Transverse colon (tissue), 4 donors: ENCODE measurements around the gene CCDC88C. TPM values are rescaled to one million over a fixed set of nuclear protein-coding genes. Genes with fewer than 3 reads are reported as not detected.
A peak's percentile ranks its signal among the peaks of the same experiment; 100 is the strongest.

Source experiments
- DNase-seq: peaks from one replicate; pipeline ENCODE4 v3.0.0-alpha.2; 2019
- H3K27ac ChIP-seq, 4 donors: fragments of 200-600 bp; sonication (generic); 2 replicates each; pipeline ENCODE4 v1.5.1; 2016 to 2018; ENCODE audit warnings: inconsistent platforms in 4 of 4
- H3K27me3 ChIP-seq: fragments of 200-600 bp; sonication (generic); 2 replicates; pipeline ENCODE4 v1.5.1; 2017; ENCODE audit warnings: inconsistent platforms
- H3K36me3 ChIP-seq, 4 donors: fragments of 200-600 bp; sonication (generic); 2 replicates each; pipeline ENCODE4 v1.5.1; 2017 to 2019; ENCODE audit warnings: inconsistent platforms in 4 of 4
- H3K4me1 ChIP-seq, 4 donors: fragments of 200-600 bp; sonication (generic); 2 replicates each; pipeline ENCODE4 v1.5.1; 2017 to 2020; ENCODE audit warnings: inconsistent platforms in 4 of 4
- H3K4me3 ChIP-seq, 4 donors: fragments of 200-600 bp; sonication (generic); 1 replicate in 1 of 4; 2 replicates in 3 of 4; pipeline versions ENCODE4 v1.5.1 to v1.6.1; 2017 to 2019; ENCODE audit warnings: inconsistent platforms in 4 of 4
- H3K9me3 ChIP-seq, 2 donors: fragments of 200-600 bp; sonication (generic); 2 replicates each; pipeline ENCODE4 v1.5.1; 2017 to 2019; ENCODE audit warnings: inconsistent platforms in 2 of 2
- CTCF ChIP-seq, 5 experiments: fragments of 200-600 bp in 3 of 5; fragments of 450-650 bp in 2 of 5; sonication (generic) in 3 of 5; IDR thresholded peaks; 1 replicate in 2 of 5; 2 replicates in 3 of 5; pipeline ENCODE4 v1.5.1; 2016 to 2017; ENCODE audit warnings: antibody characterized with exemption in 5 of 5, inconsistent platforms in 3 of 5, mild to moderate bottlenecking in 2 of 5, moderate library complexity in 1 of 5
- EP300 ChIP-seq: sonication (generic); formaldehyde crosslinking; IDR thresholded peaks from one replicate; pipeline ENCODE4 v1.6.1; 2017; ENCODE audit warnings: antibody characterized with exemption, low read depth
- POLR2A ChIP-seq: fragments of 450-650 bp; IDR thresholded peaks from one replicate; pipeline ENCODE4 v1.6.1; 2016; ENCODE audit warnings: antibody characterized with exemption, mild to moderate bottlenecking, moderate library complexity
- POLR2AphosphoS5 ChIP-seq, 3 donors: sonication (generic); formaldehyde crosslinking; IDR thresholded peaks; one replicate each; pipeline ENCODE4 v1.6.1; 2016; ENCODE audit warnings: antibody characterized with exemption in 3 of 3
- WGBS, 2 donors: methylation state at CpG; one replicate each; pipeline ENCODE4 v1.1.5; 2018; ENCODE audit warnings: low coverage in 1 of 2; 5-methylcytosine and 5-hydroxymethylcytosine counted together
- in situ Hi-C, 4 donors: fragments of 200-750 bp; cut with MboI; loops; one replicate each; pipeline versions ENCODE4 v1.15.0 to v1.15.1; 2017; ENCODE audit warnings: low sequenced_read_pairs in 3 of 4, low pct_ligation_motif_present in 1 of 4, low pct_unique_long_range_greater_than_20kb in 1 of 4
- intact Hi-C: fragments of 100-400 bp; cut with DNase I; formaldehyde crosslinking; loops from one replicate; pipeline ENCODE4 v1.15.1; 2023; ENCODE audit warnings: low total_unique reads
- total RNA-seq, 4 donors: library from RNA; depleted of rRNA; stranded (reverse); fragments of >200 nt; gene quantifications; one replicate each; pipeline ENCODE4 v1.1.0, GENCODE V29; 2016

CCDC88C gene
- total RNA-seq, 4 donors from 2014 or later: 29.5 to 171 (median 60.3) TPM

DNA sequence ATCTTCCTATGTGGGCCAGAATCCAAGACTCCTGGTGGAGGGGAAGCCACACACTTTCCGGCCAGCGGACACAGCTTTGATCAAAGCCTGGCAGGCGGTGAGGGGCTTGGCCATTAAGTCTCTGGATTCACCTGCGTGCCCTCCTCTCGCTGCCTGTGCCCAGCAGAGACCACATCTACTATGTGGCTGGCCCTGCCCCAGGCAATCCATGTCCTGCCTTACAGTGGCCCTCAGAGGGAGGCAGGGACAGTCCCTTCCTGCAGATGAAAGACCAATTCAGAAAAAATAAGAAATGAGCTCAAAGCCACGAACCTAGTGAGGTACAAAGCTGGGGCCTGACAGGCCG lies 90.4 kb downstream of the CCDC88C start:
- no peak for DNase-seq
- Histone ChIP-seq H3K27ac (no peak overlapping the region), H3K36me3 (no peaks in the 10 kb centered on the region), H3K4me3 (no peak overlapping the region), H3K4me1 (peaks cover 12 to 30% (median 15%) of the 10 kb centered on the region in 4 donors), H3K9me3 (no peaks in the 10 kb centered on the region), H3K27me3 (no peaks in the 10 kb centered on the region)
- intact Hi-C loops: no loop called here
- WGBS, 2 donors: 60 to 87% methylated on average over 1 to 7 of the region's 7 CpGs
- in situ Hi-C loops: no loop called here
- TF ChIP-seq POLR2A (no peak), CTCF (IDR thresholded peaks at IDR 0.05) (no peak), EP300 (no peak), POLR2AphosphoS5 (IDR thresholded peaks at IDR 0.05) (no peak)

DNA sequence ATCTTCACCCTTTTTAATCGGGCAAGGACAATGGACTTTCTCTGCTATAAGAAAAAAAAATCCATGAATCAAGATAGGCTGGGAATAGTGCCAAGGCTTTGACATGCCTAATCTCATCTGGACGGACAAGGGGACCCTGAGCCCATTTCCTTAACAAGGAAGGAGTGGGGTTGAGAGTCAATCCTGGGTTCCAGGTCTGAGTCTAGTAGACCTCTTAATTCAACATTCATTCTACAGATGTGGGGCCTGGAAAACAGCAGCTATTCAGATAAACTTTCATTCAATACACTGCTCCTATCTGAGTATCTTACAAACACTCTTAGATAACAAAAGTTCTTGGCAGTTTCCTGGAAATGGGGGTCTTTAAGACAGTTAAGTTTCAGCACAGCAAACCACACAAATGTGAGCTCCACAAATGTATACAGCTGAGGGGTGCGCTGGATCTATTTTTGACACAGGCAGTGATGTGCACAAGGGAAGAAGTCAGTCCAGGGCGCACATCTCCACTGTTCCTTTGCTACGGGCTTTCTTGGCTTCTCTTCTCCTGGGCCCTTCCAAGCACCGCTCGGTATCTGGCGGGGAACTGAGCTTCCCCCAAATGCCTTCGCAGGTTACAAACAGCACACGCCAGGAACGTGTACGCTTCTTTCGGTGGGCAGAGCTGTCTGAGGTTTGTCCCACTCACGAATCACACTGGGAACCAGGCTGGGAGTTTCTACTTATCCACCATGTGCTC lies 90.9 kb downstream of the CCDC88C start:
- Histone ChIP-seq H3K4me1 (peaks cover 7 to 25% (median 10%) of the 10 kb centered on the region in 4 donors), H3K36me3 (no peaks in the 10 kb centered on the region), H3K9me3 (no peaks in the 10 kb centered on the region), H3K27me3 (no peaks in the 10 kb centered on the region), H3K4me3 (no peak overlapping the region), H3K27ac (no peak overlapping the region)
- in situ Hi-C loops: no loop called here
- DNase-seq: no peak
- 41 to 71% methylated on average over 2 to 12 of the region's 14 CpGs for WGBS, 2 donors
- intact Hi-C loops: no loop called here
- TF ChIP-seq EP300: no peak
- no peak for TF ChIP-seq CTCF (IDR thresholded peaks at IDR 0.05)
- TF ChIP-seq POLR2AphosphoS5 (IDR thresholded peaks at IDR 0.05): no peak
- TF ChIP-seq POLR2A: no peak

DNA sequence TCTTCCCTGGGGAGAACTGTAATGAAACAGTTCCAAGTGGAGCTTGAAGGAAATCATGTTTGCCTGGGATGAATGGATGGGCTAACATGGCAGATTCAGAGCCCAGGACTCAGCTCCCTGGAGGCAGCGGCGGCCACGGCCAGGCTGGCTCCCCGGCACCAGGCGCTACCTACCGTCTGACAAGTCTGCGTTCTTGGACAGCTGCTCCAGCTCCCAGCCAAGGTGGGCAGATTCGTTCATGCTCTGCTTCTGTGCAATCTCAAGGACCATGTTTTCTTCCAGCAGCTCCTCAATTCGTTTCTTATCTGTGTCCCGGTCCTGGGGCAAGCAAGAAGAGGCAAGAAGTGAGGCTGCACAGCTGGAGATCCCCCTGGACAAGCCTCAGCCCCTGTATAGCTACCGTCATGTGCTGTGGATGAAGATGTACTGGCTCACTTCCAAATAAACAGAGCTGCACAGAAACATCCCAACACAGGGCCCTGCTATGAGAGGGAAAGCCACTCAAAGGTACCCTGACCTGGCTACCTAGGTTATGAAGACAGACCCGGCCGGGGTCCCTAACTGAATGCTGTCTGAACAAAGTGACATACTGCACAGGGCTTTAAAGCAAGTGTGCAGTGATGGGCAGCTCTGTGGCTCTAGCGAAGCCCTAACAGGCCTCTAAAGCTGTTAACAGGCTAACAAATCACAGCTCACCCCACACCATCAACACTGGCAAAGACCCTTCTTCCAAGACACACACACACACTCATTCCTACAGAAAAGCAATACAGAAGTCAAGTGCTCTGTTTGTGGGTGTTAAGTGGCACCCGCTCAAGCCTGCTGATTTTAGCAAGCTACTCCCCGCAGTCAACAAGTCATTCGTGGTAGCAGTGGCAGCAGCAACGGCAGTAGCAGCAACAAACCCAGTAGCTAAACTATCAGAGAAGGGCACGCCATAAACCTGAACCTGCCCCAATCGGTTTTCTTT lies 92.7 kb downstream of the CCDC88C start:
- H3K9me3 ChIP-seq: no peaks in the 10 kb centered on the region
- TF ChIP-seq EP300 (no peak), POLR2A (no peak), POLR2AphosphoS5 (IDR thresholded peaks at IDR 0.05) (no peak), CTCF (IDR thresholded peaks at IDR 0.05) (no peak)

More for the DNA sequence above, 92.7 kb downstream of the CCDC88C start:
- no peaks in the 10 kb centered on the region for H3K36me3 ChIP-seq
- DNase-seq: no peak
- in situ Hi-C loops (loop anchor here in 1 of 4 donors (25.0 kb wide), 1 partner anchor 87 kb away; the partner anchor contains the start of gene CCDC88C), intact Hi-C loops (loop anchor here (5.0 kb wide), 2 partner anchors 92 to 1747 kb away; partner anchors contain the start of gene CCDC88C)
- H3K27me3 ChIP-seq: no peaks in the 10 kb centered on the region
- no peak overlapping the region for H3K4me3 ChIP-seq
- peaks cover 0 to 18% (median 8%) of the 10 kb centered on the region in 4 donors for H3K4me1 ChIP-seq
- 40 to 83% methylated on average over 1 to 20 of the region's 20 CpGs for WGBS, 2 donors
- peak overlapping the region; percentile 60 to 80 (median 62) for H3K27ac ChIP-seq
